T-helper 9 cell (primary cell): ENCODE measurements around the gene BET1.

Experiments
- DNase-seq: peaks from one replicate; pipeline ENCODE4 v3.0.0-alpha.2; 2020

BET1 gene

DNA sequence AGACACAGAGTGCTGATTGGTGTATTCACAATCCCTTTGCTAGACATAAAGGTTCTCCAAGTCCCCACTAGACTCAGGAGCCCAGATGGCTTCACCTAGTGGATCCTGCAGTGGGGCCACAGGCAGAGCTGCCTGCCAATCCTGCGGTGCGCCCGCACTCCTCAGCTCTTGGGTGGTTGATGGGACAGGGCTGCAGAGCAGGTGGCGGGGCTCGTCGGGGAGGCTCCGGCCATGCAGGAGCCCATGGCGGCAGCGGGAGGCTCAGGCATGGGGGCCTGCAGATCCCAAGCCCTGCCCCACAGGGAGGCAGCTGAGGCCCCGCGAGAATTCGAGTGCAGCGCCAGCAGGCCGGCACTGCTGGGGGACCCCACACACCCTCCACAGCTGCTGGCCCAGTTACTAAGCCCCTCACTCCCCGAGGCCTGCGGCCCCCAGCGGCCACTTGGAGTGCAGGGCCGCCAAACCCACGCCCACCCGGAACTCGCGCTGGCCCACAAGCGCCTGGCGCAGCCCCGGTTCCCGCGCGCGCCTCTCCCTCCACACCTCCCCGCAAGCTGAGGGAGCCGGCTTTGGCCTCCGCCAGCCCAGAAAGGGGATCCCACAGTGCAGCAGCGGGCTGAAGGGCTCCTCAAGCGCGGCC, 7.7 kb upstream of the BET1 start:
- no peak for DNase-seq

GRCh38 chr7:94008537-94008936, 4.4 kb upstream of the BET1 start:
- DNase-seq, result no peak

DNA sequence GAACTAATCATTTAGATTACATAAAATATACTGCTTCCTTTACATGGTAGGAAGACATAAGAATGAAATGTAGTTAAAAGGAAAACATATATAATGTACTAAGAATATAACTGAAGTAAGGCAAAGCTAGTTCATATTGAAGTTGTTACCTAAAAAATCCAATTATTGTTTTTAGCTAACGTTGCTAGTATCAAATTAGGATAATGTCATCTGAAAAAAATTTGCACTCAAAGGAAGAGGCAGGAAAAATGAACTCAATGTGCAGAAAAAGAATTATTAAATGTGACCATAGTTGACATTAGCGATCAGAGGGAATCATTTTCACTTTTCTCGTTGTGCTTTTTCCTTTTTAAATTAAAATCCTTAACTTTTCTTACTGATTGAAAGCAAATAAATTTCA, 1.6 kb upstream of the BET1 start:
- no peak for DNase-seq

DNA sequence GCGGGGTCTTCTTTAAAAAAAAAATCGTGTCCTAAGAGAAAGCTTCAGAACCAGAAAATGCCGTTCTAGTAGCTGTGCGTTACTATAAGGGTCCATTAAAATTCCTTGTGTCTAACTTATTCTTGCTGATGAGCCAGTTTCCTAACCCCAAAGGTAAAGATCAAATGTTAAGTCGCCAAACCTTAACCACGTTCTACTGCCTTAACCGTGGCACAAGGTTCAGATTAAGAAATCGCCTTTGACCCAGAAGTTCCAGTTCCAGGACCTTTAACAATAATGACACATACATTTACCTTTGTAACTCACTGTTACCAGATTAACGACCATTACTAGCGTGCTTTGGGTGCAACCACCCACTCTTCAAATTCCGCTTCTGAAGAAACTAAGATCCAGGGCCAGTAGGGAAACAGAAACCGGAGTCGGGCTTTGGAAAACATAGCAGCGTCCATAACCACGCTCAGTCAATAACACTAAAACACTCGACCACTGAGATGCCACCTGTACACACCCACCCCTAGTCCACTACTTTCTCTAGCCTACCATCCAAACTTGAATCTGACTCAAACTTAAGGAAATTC, 620 bp downstream of the BET1 start:
- no peak for DNase-seq

DNA sequence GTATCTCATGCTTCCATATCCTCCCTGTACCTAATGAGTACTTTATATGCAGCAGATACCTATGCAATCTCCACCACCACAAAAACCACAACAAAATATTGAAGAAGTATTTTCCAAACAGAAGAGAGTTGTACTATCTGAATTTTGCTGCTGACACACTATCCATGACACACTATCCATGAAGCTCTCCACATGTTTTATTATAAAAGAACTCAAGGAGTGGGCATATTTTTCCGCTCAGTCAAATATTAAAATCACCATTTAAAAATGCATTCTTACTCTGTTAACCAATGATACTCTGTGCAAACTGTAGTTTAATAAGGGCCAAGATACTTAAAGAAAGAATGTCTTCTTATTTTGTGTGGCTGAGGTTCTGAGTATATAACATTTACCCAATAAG, 2.8 kb downstream of the BET1 start:
- no peak for DNase-seq

DNA sequence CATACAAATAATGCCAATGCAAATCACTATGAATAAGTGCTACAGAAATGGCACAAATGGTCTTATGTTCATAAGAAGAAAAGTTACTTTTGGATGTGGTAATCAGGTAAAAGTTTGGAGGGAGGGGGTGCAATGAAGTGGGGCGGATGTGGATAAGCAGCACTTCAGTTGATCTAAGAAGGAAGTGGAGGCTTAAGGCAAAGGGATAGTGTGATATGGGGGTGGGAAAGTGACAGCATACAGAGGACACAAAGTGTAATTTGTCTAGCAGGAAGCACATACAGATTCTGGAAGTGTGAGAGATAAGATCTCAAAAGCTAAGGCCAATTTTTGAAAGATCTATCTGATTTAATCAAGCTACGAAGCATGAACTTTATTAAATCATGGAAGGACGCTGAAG, 6.3 kb downstream of the BET1 start:
- no peak for DNase-seq

- no peak for DNase-seq
Measured at GRCh38 chr7:93992421-93993110, 11.6 kb downstream of the BET1 start.

GRCh38 chr7:93987297-93987696, 16.9 kb downstream of the BET1 start:
- DNase-seq, result no peak

DNA sequence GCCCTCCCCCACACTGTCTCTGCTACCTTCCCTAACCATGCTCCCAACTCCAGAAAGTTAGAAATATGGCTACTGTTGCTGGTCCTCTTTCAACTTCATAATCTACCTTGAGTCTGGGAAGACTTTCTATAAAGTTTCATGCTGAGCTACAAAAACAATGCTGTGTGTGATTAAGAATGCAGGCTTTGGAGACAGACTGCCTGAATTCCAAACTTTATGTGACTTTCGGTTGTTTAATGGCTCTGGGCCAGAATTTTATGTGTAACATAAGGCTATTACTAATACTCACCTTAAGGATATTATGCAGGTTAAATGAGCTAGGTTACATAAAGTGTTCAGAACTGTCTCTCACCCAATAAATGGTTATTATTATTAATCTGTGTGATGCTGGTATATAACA, 19.1 kb downstream of the BET1 start:
- DNase-seq, result no peak

DNA sequence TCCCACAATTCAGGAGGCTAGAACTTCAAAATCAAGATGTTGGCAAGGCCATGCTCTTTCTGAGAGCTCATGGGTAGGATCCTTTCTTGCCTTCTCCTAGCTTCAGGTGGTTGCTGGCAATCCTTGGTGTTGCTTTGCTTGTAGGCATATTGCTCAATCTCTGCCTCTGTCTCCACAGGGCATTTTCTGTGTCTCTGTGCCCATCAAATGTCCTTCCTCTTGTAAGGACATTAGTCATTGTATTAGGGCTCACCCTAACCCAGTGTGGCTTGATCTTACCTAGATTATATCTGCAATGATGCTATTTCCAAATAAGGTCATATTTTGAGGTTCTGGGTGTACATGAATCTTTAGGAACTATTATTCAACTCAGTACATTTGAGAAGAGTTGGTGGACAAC, 20.1 kb downstream of the BET1 start:
- DNase-seq, result no peak

DNA sequence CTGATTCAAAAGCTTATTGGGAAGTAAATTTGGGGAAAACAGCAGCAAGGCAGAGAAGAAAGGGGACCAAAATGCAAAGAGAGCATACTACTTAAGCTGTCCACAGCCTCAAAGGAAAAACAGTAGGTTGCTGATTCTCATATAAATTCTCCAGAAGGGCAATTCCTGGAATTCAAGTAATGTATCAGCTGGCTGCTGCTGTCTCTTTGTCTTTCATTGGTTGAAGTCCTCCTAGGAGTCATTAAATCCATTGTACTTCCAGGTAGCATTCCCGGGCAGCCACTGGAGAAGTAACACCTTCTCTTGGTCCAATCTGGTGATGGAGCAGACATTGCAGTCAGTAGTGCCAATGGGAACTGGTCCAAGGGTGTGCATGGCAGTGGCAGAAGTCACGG, 22.7 kb downstream of the BET1 start:
- no peak for DNase-seq

DNA sequence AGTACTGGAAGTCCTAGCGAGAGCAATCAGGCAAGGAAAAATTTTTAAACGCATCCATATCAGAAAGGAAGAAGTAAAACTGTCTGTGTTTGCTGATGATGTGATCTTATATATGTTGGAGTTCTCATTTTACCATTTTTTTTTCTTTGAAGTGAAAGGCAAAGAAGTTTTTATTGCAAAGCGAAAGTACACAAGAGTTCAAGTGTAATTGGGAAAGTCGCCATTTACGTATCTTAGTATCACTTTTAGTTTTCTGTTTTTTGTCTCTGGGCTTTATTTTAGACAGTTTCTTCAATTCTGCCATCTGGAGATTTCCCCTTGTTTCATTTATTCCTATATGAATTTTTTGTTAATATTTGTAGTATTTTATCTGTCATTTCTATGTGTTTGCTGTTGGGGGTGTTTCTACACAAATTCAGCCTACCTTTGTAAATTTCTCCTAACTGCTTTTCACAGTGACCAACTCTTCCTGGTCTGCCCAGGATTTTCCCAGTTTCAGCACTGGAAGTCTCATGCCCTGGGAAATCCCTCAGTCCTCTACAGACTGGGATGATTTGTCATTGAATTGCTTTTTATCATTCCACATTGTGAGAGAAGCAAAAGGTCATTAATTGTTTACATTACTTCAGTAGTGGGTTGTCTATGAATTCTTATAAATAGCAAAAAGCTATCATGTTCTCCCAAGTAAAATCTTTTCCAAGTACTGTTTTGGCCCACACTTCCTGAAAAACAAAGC, 23.2 kb downstream of the BET1 start:
- no peak for DNase-seq

DNA sequence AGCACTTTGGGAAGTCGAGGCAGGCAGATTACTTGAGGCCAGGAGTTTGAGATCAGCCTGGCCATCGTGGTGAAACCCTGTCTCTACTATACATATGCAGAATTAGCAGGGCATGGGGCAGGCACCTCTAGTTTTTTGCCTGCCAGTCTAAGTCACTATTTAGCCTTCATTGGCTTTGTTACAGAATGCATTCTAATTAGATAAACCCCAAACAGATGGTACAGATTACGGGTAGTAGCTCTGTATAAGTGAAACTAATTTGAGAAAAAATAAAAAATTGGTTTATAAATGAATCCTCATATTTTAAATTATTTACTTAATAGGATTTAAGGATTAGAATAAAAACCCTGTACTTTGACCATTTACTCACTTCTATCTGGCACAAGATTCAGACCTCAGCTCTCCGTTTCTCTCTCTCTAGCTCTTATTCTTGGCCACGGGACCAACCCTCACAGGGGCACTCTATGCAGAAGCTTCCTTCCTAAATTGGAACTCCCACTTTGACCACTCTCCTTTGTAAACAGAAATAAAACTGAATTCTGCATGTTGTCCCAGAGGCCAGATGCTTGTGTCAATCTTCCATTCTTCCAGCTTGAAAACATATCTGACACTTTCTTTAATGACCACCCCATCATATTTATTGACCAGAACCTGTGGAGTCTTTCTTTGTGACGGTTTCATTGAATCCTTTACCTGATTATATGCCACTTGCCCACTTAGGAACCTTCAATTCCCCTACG, 26.8 kb downstream of the BET1 start:
- DNase-seq, result no peak

GRCh38 chr7:93973134-93973533, 31.0 kb downstream of the BET1 start:
- DNase-seq, result no peak

GRCh38 chr7:93972029-93972725, 32.0 kb downstream of the BET1 start:
- DNase-seq, result no peak

- no peak for DNase-seq
Measured at GRCh38 chr7:93968911-93969620, 35.1 kb downstream of the BET1 start.

DNA sequence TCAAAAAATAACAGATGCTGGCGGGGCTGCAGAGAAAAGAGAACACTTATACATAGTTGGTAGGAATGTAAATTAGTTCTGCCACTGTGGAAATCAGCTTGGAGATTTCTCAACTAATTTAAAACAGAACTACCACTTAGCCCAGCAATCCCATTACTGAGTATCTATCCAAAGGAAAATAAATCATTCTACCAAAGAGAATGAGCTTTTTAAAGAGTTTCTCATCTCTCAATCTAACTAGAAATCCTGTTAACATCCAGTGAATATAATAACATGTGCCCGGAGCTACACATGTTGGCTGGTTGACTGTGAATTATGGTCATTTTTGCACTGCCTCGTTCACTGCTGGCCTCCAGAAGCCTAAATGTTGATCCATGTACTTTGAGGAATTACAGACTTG, 39.3 kb downstream of the BET1 start:
- DNase-seq, result no peak

DNA sequence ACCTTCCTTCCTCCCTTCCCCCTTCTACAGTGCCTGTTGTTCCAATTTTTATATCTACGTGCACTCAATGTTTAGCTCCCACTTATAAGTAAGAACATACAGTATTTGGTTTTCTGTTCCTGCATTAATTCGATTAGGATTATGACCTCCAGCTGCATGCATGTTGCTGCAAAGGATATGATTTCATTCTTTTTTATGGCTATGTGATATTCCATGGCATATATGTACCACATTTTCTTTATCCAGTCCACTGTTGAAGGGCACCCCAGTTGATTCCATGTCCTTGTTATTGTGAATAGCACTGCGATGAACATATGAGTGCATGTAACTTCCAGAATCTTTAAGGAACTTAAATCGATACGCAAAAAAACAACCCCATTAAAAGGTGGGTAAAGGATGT, 39.9 kb downstream of the BET1 start:
- DNase-seq, result no peak

- no peak for DNase-seq
Measured at GRCh38 chr7:93960986-93961385, 43.2 kb downstream of the BET1 start.

DNA sequence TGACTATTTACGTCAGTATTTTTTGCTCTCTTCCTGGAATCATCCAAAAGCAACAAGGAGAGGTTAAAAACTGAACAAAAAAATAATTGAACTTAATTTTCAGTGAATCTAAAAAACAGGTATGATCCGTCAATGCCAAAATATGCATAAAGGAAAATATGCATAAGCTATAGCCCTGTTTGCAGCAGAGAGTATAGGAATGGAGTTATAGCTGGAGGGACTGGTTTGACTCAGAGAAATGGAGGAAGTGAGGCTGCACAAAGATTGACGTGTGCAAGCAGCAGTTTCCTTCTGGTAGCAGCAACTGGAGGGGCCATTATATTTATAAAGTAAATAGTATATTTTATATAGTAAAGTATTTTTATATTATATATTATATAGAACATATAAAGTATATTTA, 45.5 kb downstream of the BET1 start:
- DNase-seq, result no peak

- DNase-seq, result no peak
Measured at GRCh38 chr7:93958216-93958615, 45.9 kb downstream of the BET1 start.

DNA sequence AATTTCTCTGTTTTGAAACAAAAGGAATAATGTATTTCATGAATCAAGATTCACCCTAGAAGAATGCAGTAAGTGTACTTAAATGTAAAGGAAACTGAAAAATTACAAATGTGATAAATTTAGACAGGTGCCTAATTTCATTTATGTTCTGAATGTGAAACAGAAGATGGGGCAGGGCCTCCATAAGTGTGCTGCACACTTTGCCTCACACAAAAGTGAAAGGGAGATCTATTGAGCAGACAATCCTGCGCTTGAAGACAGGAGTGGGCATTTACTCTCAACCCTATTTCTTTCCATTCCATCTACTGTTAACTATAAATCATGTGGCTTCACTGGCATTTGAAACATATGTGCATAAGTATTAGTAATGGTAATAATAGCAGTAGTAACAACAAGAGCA, 46.4 kb downstream of the BET1 start:
- no peak for DNase-seq
